ENCODE measurements around the gene ACTL9. TPM values are rescaled to one million over a fixed set of nuclear protein-coding genes. Genes with fewer than 3 reads are reported as not detected.

ACTL9 gene, protein sequence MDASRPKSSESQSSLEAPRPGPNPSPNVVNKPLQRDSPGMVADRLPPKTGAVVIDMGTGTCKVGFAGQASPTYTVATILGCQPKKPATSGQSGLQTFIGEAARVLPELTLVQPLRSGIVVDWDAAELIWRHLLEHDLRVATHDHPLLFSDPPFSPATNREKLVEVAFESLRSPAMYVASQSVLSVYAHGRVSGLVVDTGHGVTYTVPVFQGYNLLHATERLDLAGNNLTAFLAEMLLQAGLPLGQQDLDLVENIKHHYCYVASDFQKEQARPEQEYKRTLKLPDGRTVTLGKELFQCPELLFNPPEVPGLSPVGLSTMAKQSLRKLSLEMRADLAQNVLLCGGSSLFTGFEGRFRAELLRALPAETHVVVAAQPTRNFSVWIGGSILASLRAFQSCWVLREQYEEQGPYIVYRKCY
- not detected in 2 replicates for total RNA-seq

GRCh38 chr19:8698433-8699063 lies at the start of gene ACTL9:
Gene ACTL9 (minus strand): TSS chr19:8698795. CDS start chr19:8698701, 94 bp downstream.

DNA sequence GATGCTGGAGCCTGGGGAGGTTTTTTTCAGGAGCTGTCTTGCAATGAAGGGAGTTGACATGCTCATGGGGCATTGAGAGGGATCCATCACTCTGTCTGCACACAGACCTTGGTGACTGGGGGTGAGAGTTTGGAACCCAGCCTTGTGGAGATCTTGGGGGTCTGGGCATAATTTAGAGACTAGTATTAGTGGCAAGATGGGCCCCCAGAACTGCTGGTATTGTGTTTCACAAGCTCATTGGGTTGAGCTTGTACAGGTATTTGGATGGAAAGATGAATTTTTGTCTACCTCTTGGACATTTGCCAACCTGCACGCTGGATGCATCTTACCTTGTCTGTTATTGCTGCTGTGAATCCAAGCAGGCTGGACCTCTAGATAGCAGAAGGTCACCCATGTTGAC lies 22.7 kb upstream of the ACTL9 start, which contains the start of gene OR2Z1:
Gene OR2Z1 (plus strand): TSS at position 301 of the 400 bp plus-strand sequence. CDS start 9,395 bp downstream, outside the sequence.

Other genes with a start within 250 kb of the ACTL9 start
- gene PRAM1, start 196.2 kb downstream of the ACTL9 start, total RNA-seq, result not detected in 2 replicates
- 2.9 and 12.6 TPM in 2 replicates for gene ZNF414, start 184.6 kb downstream of the ACTL9 start, total RNA-seq
- 0.18 and 0.49 TPM in 2 replicates for gene MYO1F, start 121.4 kb downstream of the ACTL9 start, total RNA-seq
- gene ADAMTS10, start 88.1 kb downstream of the ACTL9 start, total RNA-seq, result 7.8 and 26.0 TPM in 2 replicates
- not detected in 2 replicates for gene NFILZ, start 68.2 kb downstream of the ACTL9 start, total RNA-seq
- gene OR2Z1, start 22.8 kb upstream of the ACTL9 start, total RNA-seq, result not detected in 2 replicates
- 29.4 and 33.2 TPM in 2 replicates for gene ZNF558, start 133.5 kb upstream of the ACTL9 start, total RNA-seq
- not detected in 2 replicates for gene MBD3L1, start 133.6 kb upstream of the ACTL9 start, total RNA-seq

All from cardiac atrium fibroblast (primary cell).